Sigmoid colon (tissue), 4 donors: ENCODE measurements around the gene DYTN.

ENCODE experiments used
- EP300 ChIP-seq, 4 donors: sonication (generic); formaldehyde crosslinking; IDR thresholded peaks; one replicate each; pipeline ENCODE4 v1.6.1; 2017; ENCODE audit warnings: antibody characterized with exemption in 4 of 4
- POLR2A ChIP-seq, 2 donors: fragments of 450-650 bp; IDR thresholded peaks; one replicate each; pipeline ENCODE4 v1.6.1; 2016; ENCODE audit warnings: antibody characterized with exemption in 2 of 2, mild to moderate bottlenecking in 2 of 2, moderate library complexity in 2 of 2

DNA sequence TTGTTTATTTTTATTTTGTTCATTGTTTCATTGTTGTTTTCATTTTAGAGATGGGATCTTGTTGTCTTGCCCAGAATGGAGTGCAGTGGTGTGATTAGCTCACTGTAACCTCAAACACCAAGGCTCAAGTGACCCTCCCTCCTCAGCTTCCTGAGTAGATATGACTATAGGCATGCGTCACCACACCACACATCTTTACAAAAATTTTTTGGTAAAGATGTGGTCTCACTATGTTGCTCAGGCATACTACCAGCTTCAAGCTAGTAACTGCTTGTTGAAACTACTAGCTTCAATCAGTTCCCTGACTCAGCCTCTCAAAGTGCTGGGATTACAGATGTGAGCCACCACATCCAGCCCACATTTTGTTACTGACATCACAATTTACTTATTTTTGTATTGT, 61.1 kb downstream of the DYTN start:
- TF ChIP-seq POLR2A (IDR thresholded peaks at IDR 0.05) (no peak), EP300 (IDR thresholded peaks at IDR 0.05) (no peak)
